Hepatocyte (in vitro differentiated cells): ENCODE data around the gene INTS11. TPM values are rescaled to one million over a fixed set of nuclear protein-coding genes. Genes with fewer than 3 reads are reported as not detected.

Experiments
- DNase-seq: peaks from one replicate; pipeline ENCODE4 v3.0.0-alpha.2; 2016; ENCODE audit warnings: low spot score
- H2AFZ ChIP-seq: fragments of 200-600 bp; sonication (generic); 2 replicates; pipeline ENCODE4 v1.6.0; 2016; ENCODE audit warnings: antibody characterized with exemption, mild to moderate bottlenecking
- H3K27ac ChIP-seq: fragments of 200-600 bp; sonication (generic); 2 replicates; pipeline ENCODE4 v1.5.1; 2016; ENCODE audit warnings: mild to moderate bottlenecking
- H3K27me3 ChIP-seq: fragments of 200-600 bp; sonication (generic); 2 replicates; pipeline ENCODE4 v1.6.1; 2016
- H3K36me3 ChIP-seq: fragments of 200-600 bp; sonication (generic); replicated peaks from 2 replicates; pipeline ENCODE4 v1.5.1; 2016; ENCODE audit warnings: low read depth; ENCODE audit not compliant: insufficient read depth
- H3K4me1 ChIP-seq: fragments of 200-600 bp; sonication (generic); 2 replicates; pipeline ENCODE4 v1.5.1; 2016; ENCODE audit warnings: mild to moderate bottlenecking, moderate library complexity; ENCODE audit not compliant: insufficient read depth
- H3K4me2 ChIP-seq: fragments of 200-600 bp; sonication (generic); 2 replicates; pipeline ENCODE4 v1.6.0; 2016
- H3K4me3 ChIP-seq: fragments of 200-600 bp; sonication (generic); 2 replicates; pipeline ENCODE4 v1.5.1; 2016; ENCODE audit warnings: mild to moderate bottlenecking
- H3K79me2 ChIP-seq: fragments of 200-600 bp; sonication (generic); 2 replicates; pipeline ENCODE4 v1.6.0; 2017; ENCODE audit warnings: mild to moderate bottlenecking
- H3K9me2 ChIP-seq: fragments of 200-600 bp; sonication (generic); replicated peaks from 2 replicates; pipeline ENCODE4 v1.6.0; 2017; ENCODE audit warnings: mild to moderate bottlenecking; ENCODE audit not compliant: insufficient read depth
- H3K9me3 ChIP-seq: fragments of 200-600 bp; sonication (generic); 2 replicates; pipeline ENCODE4 v1.5.1; 2016; ENCODE audit warnings: low read depth, mild to moderate bottlenecking
- H4K20me1 ChIP-seq: fragments of 200-600 bp; sonication (generic); 2 replicates; pipeline ENCODE4 v1.6.0; 2016; ENCODE audit warnings: mild to moderate bottlenecking; ENCODE audit not compliant: insufficient read depth, poor library complexity, severe bottlenecking
- EZH2 ChIP-seq: fragments of 200-600 bp; sonication (generic); IDR thresholded peaks from 2 replicates; pipeline ENCODE4 v1.6.1; 2016; ENCODE audit warnings: antibody characterized with exemption, mild to moderate bottlenecking, borderline replicate concordance
- EZH2phosphoT487 ChIP-seq: fragments of 200-600 bp; sonication (generic); IDR thresholded peaks from one replicate; pipeline ENCODE4 v1.6.1; 2018; ENCODE audit warnings: antibody characterized with exemption, mild to moderate bottlenecking, low read depth, moderate library complexity; ENCODE audit not compliant: unreplicated experiment, severe bottlenecking
- WGBS: methylation state at CpG from one replicate; pipeline ENCODE4 v1.1.6; 2016; ENCODE audit warnings: low lambda C conversion rate; ENCODE audit errors: missing lambda C conversion rate; 5-methylcytosine and 5-hydroxymethylcytosine counted together
- polyA plus RNA-seq: library from polyadenylated mRNA; unstranded; fragments of >200 nt; fragmentation: Nextera tagmentation; extraction: Ambion mirVana; gene quantifications from 2 replicates; pipeline ENCODE4 v1.2.1, GENCODE V29; 2016
- total RNA-seq: library from RNA; depleted of rRNA; stranded (reverse); fragments of >200 nt; gene quantifications from 2 replicates; pipeline ENCODE4 v1.2.3, GENCODE V29; 2014
- TF ChIP-seq, protein P1 (sequence below): fragments of 200-600 bp; sonication (generic); IDR thresholded peaks from 2 replicates; pipeline ENCODE4 v1.5.1; 2016; ENCODE audit warnings: antibody characterized with exemption, mild to moderate bottlenecking; ENCODE audit not compliant: poor library complexity

INTS11 gene
- total and polyA plus RNA-seq, 2 experiments from 2014 or later: 80.4 to 80.6 TPM

DNA sequence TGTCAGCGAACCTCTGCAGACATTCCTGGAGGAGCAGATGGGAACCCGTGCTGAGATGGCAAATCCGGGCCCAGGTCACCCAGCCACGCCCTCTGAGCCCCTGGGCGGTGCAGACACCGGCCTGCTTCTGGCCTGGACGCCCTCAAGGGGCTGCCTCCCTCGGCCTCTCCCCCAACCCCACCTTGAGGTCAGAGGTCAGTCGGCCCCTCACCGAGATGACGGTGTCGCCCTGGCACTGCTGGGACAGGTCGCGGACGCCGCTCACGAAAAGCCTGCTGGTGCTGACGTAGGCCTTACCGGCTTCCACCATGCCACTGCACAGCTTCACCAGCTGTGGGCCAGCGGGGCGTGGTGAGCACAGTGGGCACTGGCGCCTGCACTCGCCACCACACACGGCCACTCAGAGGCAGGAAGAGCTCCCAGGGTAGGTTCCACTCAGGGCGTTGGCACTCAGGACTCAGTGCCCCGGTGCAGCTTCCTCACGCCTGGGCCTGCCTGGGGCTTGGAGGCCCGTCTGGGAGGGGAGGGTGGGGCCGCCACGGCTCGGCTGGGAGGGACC is 21.4 kb downstream of the INTS11 start:
- WGBS: 93% methylated on average over 28 of the region's 31 CpGs

DNA sequence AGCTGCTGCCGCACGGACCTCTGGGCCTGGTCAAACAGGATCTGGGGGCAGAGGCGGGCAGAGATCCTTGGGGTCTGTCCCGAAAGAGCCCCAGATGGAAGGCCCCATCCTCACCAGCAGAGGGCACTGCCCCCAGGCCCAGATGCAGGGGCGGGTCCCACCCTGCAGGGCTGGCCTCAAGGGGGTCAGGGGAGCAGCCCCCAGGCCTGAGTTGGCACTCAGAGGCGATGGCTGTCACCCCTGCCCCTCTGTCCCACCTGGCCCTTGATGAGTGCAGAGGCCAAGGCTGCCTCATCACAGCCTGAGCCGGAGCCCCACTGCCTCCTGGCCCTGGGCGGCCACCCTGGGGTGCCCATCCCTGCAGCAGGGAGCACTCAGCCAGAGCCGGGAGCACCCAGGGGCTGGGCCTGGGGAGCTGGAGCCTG is 22.4 kb downstream of the INTS11 start:
- H4K20me1 ChIP-seq: peaks cover 33% of the 10 kb centered on the region

More for the DNA sequence above, 21.4 kb downstream of the INTS11 start:
- H3K4me3 ChIP-seq: no peak overlapping the region
- H3K9me2 ChIP-seq: no peaks in the 10 kb centered on the region
- no peak overlapping the region for H2AFZ ChIP-seq
- H3K27ac ChIP-seq: no peak overlapping the region
- peaks cover 45% of the 10 kb centered on the region for H3K79me2 ChIP-seq
- H3K4me2 ChIP-seq: no peak overlapping the region
- TF ChIP-seq, protein P1, sequence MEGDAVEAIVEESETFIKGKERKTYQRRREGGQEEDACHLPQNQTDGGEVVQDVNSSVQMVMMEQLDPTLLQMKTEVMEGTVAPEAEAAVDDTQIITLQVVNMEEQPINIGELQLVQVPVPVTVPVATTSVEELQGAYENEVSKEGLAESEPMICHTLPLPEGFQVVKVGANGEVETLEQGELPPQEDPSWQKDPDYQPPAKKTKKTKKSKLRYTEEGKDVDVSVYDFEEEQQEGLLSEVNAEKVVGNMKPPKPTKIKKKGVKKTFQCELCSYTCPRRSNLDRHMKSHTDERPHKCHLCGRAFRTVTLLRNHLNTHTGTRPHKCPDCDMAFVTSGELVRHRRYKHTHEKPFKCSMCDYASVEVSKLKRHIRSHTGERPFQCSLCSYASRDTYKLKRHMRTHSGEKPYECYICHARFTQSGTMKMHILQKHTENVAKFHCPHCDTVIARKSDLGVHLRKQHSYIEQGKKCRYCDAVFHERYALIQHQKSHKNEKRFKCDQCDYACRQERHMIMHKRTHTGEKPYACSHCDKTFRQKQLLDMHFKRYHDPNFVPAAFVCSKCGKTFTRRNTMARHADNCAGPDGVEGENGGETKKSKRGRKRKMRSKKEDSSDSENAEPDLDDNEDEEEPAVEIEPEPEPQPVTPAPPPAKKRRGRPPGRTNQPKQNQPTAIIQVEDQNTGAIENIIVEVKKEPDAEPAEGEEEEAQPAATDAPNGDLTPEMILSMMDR: no peak
- TF ChIP-seq EZH2: no peak
- no peak for TF ChIP-seq EZH2phosphoT487
- H3K4me1 ChIP-seq: peaks cover 31% of the 10 kb centered on the region
- DNase-seq: no peak
- peaks cover 33% of the 10 kb centered on the region for H4K20me1 ChIP-seq
- H3K27me3 ChIP-seq: no peaks in the 10 kb centered on the region
- H3K36me3 ChIP-seq: no peaks in the 10 kb centered on the region
- no peaks in the 10 kb centered on the region for H3K9me3 ChIP-seq

DNA sequence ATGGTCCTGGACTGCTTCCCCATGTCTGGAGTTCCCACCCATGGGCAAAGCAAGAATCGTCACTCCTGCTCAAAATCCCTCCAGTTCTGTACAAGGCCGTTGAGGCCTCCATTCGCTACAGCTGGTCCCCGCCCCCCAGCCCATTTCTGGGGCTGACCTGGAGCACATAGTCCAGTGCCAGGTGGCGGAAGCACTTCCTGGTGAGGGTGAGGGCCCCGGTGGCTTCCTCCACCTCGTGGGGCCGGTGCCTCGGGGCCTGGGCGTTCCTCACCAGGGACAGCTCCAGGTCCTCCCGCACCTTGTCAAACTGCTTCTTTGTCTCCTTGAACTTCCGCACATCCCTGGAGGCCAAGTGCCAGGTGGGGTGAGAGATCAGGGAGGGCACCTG is 24.1 kb downstream of the INTS11 start:
- Histone ChIP-seq H3K4me1 (peaks cover 14% of the 10 kb centered on the region), H2AFZ (no peak overlapping the region), H3K27me3 (no peaks in the 10 kb centered on the region), H3K79me2 (peaks cover 24% of the 10 kb centered on the region), H3K36me3 (no peaks in the 10 kb centered on the region), H3K4me3 (no peak overlapping the region), H3K9me3 (no peaks in the 10 kb centered on the region), H3K27ac (no peak overlapping the region), H3K9me2 (no peaks in the 10 kb centered on the region), H4K20me1 (peaks cover 24% of the 10 kb centered on the region), H3K4me2 (no peak overlapping the region)
- TF ChIP-seq EZH2phosphoT487: no peak
- TF ChIP-seq, protein P1: no peak
- TF ChIP-seq EZH2: no peak
- DNase-seq: no peak
- WGBS: 87% methylated on average over 12 of the region's 12 CpGs

More for the DNA sequence above, 22.4 kb downstream of the INTS11 start:
- Histone ChIP-seq H3K9me2 (no peaks in the 10 kb centered on the region), H3K27me3 (no peaks in the 10 kb centered on the region), H3K27ac (no peak overlapping the region), H3K36me3 (no peaks in the 10 kb centered on the region), H3K4me2 (no peak overlapping the region), H3K79me2 (peaks cover 41% of the 10 kb centered on the region), H3K4me3 (no peak overlapping the region), H2AFZ (no peak overlapping the region), H3K9me3 (no peaks in the 10 kb centered on the region), H3K4me1 (peaks cover 31% of the 10 kb centered on the region)
- 93% methylated on average over 9 of the region's 9 CpGs for WGBS
- DNase-seq: no peak
- TF ChIP-seq EZH2 (no peak), EZH2phosphoT487 (no peak)
- TF ChIP-seq, protein P1: peak; percentile 29
